Measurements from ENCODE around the gene TUBB. TPM values are rescaled to one million over a fixed set of nuclear protein-coding genes. Genes with fewer than 3 reads are reported as not detected.

Gene TUBB
- total RNA-seq, 1 donor from 2014 or later, result 136 TPM

GRCh38 chr6:30725713-30726505, 5.8 kb downstream of the TUBB start:
- peak; percentile 28 for DNase-seq (ENCODE audit: low read depth)
- FAIRE-seq, result no peak
- Histone ChIP-seq H3K36me3 (ENCODE audit: control insufficient read depth, insufficient read depth, low read length) (peaks cover 18% of the 10 kb centered on the region), H3K27me3 (ENCODE audit: control insufficient read depth, insufficient read depth, low read length) (no peaks in the 10 kb centered on the region), H3K4me3 (ENCODE audit: low read depth, low read length) (no peak overlapping the region)
- no peak for TF ChIP-seq CTCF (IDR thresholded peaks at IDR 0.05; ENCODE audit: insufficient read depth, low read length, severe bottlenecking)

- FAIRE-seq (no peak), DNase-seq (ENCODE audit: low read depth) (no peak)
- Histone ChIP-seq H3K27me3 (ENCODE audit: control insufficient read depth, insufficient read depth, low read length) (no peaks in the 10 kb centered on the region), H3K36me3 (ENCODE audit: control insufficient read depth, insufficient read depth, low read length) (peaks cover 16% of the 10 kb centered on the region), H3K4me3 (ENCODE audit: low read depth, low read length) (no peak overlapping the region)
- TF ChIP-seq CTCF (IDR thresholded peaks at IDR 0.05; ENCODE audit: insufficient read depth, low read length, severe bottlenecking), result no peak
Measured at GRCh38 chr6:30726506-30727413, 6.6 kb downstream of the TUBB start.

- H3K27me3 ChIP-seq (ENCODE audit: control insufficient read depth, insufficient read depth, low read length), result no peaks in the 10 kb centered on the region
- peaks cover 11% of the 10 kb centered on the region for H3K36me3 ChIP-seq (ENCODE audit: control insufficient read depth, insufficient read depth, low read length)
- TF ChIP-seq CTCF (IDR thresholded peaks at IDR 0.05; ENCODE audit: insufficient read depth, low read length, severe bottlenecking), result no peak
- DNase-seq (ENCODE audit: low read depth), result no peak
- H3K4me3 ChIP-seq (ENCODE audit: low read depth, low read length), result no peak overlapping the region
- FAIRE-seq, result no peak
Measured at GRCh38 chr6:30727920-30728553, 7.9 kb downstream of the TUBB start.

- FAIRE-seq, result no peak
- peaks cover 1% of the 10 kb centered on the region for H3K36me3 ChIP-seq (ENCODE audit: control insufficient read depth, insufficient read depth, low read length)
- DNase-seq (ENCODE audit: low read depth), result peak; percentile 86
- peak; percentile 94 for TF ChIP-seq CTCF (IDR thresholded peaks at IDR 0.05; ENCODE audit: insufficient read depth, low read length, severe bottlenecking)
- no peaks in the 10 kb centered on the region for H3K27me3 ChIP-seq (ENCODE audit: control insufficient read depth, insufficient read depth, low read length)
- peak overlapping the region; percentile 28 for H3K4me3 ChIP-seq (ENCODE audit: low read depth, low read length)
Measured at GRCh38 chr6:30730601-30731435, 10.7 kb downstream of the TUBB start.

GRCh38 chr6:30732237-30732943, 12.2 kb downstream of the TUBB start:
- no peak for TF ChIP-seq CTCF (IDR thresholded peaks at IDR 0.05; ENCODE audit: insufficient read depth, low read length, severe bottlenecking)
- no peak for DNase-seq (ENCODE audit: low read depth)
- Histone ChIP-seq H3K4me3 (ENCODE audit: low read depth, low read length) (no peak overlapping the region), H3K36me3 (ENCODE audit: control insufficient read depth, insufficient read depth, low read length) (peaks cover 3% of the 10 kb centered on the region), H3K27me3 (ENCODE audit: control insufficient read depth, insufficient read depth, low read length) (no peaks in the 10 kb centered on the region)
- FAIRE-seq, result no peak
